ENCODE data around the gene GPHN.
A peak's percentile ranks its signal among the peaks of the same experiment; 100 is the strongest.
"Not testable (repeated sequence)": the region's sequence is repeated elsewhere in the genome, so short reads cannot be mapped to it uniquely, and the experiment has no call there.

The GPHN gene

DNA sequence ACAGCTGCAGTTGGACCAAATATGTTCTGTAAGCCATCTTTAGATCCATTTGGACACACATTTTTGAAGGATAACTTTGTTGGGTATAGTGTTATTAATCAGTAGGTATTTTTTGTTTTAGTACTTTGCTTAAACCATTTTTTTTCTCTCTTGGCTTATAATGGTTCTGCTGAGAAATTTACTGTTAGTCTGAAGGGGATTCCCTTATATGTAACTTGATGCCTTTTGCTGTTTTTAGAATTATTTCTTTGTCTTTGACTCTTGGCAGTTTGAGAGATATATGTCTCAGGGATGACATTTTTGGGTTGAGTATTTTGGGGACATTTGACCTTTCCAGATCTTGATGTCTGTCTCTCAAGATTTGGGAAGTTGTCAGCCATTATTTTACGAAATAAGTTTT is 169.8 kb downstream of the GPHN start:
- DNase-seq (ENCODE audit: low read depth): no peak

- DNase-seq (ENCODE audit: low read depth): no peak
These were observed 172.3 kb downstream of the GPHN start for GRCh38 chr14:66680216-66680615.

DNA sequence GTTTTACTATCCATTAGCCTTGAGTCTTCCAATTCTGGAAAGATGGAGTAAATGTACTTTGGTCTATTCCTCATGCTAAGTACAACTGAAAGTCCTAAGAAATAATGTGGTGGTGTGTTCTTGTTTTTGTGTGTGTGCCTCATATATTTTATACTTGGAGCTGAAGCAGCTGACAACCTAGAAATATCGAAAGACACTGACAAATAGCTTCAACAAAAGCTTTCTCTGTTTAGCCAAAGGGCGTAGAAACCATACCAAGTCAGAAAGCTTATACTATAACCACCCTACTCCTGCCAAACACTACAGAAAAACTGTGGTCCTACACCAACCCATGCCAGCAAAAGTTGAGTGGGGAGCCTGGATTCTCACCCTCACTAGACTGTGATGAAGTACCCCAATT is 188.4 kb downstream of the GPHN start:
- DNase-seq (ENCODE audit: low read depth): no peak

DNA sequence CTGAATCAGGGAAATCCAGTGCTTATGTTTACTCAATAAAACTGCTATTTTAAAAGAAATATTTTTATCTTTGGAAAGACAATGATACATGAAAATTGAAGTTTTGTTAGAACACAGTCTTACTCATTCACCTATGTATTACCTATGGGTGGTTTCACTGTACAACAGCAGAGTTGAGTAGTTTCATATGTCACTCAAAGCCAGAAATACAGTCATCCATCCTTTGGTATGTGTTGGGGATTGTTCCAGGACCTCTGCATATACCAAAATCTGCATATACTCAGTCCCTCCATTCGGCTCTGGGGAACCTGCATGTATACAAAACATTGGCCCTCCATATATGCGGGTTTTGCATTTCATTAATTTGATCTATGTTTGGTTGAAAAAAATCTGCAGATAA is 190.6 kb downstream of the GPHN start:
- no peak for DNase-seq (ENCODE audit: low read depth)

DNA sequence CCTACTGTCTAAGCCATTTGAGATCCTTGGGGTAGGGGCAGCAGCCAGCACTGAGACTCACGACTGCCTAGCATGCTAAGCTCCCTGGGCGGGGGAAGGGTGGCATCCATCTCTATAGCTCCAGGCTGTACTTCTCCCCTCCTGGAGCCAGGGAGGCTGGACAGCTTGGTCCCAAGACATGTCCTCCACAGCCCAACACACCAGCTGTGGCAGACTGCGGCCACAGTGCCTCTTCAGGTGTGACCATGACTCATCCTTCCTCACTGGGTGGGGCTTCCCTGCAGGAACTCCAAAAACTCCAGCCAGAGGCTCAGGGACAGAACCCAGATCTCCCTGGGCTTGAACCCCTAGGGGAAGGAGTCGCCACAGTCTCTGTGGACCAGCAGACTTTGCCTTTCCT is 193.9 kb downstream of the GPHN start:
- DNase-seq (ENCODE audit: low read depth): no peak

GRCh38 chr14:66708267-66708666 is 200.3 kb downstream of the GPHN start:
- no peak for DNase-seq (ENCODE audit: low read depth)

GRCh38 chr14:66709291-66709690 is 201.3 kb downstream of the GPHN start:
- DNase-seq (ENCODE audit: low read depth): no peak

- DNase-seq (ENCODE audit: low read depth): not testable (repeated sequence)
These were observed 206.3 kb downstream of the GPHN start for GRCh38 chr14:66714291-66714690.

- DNase-seq (ENCODE audit: low read depth): not testable (repeated sequence)
These were observed 207.4 kb downstream of the GPHN start for GRCh38 chr14:66715313-66715712.

- no peak for DNase-seq (ENCODE audit: low read depth)
These were observed 208.3 kb downstream of the GPHN start for GRCh38 chr14:66716227-66716626.

- DNase-seq (ENCODE audit: low read depth): no peak
These were observed 209.7 kb downstream of the GPHN start for GRCh38 chr14:66717561-66718140.

DNA sequence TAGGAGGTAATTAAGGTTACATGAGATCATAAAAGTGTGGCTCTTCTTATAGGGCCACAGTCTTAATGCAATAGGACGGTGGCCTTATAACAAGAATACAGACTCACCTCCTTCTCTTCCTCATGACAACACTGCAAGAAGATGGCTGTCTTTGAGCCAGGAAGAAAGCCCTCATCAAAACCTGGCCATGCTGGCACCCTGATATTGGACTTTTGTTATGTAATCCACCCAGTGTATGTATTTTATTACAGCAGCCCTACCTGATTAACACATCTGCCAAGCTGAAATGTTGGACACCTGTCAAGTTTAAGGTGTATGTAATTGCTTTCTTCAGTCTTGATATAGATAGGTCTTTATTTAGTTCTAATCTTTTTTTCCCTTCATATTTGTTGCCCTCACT is 217.0 kb downstream of the GPHN start:
- DNase-seq (ENCODE audit: low read depth): no peak

- not testable (repeated sequence) for DNase-seq (ENCODE audit: low read depth)
These were observed 223.4 kb downstream of the GPHN start for GRCh38 chr14:66731298-66731697.

DNA sequence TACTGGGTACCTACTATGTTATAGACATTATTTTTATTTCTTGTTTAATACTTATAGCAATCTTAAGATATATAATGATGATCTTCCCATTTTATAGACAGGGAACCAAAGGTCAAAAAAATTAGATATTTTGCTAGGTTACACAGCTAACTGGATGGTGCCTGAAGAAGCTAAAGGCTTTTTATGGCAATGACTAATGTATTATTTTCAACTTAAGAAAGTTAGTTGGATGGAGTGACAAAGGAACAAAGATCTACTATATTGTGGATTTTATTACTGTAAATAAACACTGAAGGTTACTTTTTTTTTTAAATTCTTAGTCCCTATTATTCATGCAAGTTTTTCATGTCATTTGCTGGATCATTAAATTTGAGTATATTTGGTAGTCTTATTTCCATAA is 227.9 kb downstream of the GPHN start:
- no peak for DNase-seq (ENCODE audit: low read depth)

- DNase-seq (ENCODE audit: low read depth): no peak
These were observed 231.9 kb downstream of the GPHN start for GRCh38 chr14:66739826-66740225.

- DNase-seq (ENCODE audit: low read depth): no peak
These were observed 237.1 kb downstream of the GPHN start for GRCh38 chr14:66745078-66745477.

DNA sequence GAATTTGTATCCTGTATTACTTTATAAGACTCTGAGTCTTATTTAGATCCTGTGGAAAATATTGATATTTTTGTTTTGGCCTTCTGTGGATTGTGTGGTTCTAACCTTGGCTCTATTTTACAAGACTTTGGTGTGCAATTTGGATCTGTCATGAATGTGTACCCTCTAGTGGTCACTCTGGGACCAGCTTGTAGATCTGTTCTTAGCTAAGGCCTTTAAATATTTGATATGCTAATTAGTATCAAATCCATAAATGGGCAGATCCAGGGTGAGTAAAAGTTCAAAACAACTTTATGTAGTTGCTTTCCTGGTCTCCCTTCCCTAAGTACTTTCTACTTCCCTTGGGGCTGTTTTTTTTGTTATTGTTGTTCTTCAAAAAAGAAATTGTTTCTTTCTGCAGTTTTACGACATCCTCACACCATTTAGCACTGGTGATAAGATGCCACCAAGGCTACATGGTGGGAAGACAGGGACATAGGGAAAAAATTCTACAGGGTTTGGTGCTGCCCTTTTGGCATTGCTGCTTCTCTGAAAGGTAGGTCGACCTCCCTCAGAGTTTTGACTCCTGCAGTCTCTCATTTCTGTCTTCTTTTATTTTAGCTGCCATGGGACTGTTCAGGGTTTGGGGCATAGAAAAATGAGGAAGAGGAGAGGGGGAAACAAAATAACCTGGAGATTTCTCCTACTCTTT is 238.5 kb downstream of the GPHN start:
- DNase-seq (ENCODE audit: low read depth): peak; percentile 50

DNA sequence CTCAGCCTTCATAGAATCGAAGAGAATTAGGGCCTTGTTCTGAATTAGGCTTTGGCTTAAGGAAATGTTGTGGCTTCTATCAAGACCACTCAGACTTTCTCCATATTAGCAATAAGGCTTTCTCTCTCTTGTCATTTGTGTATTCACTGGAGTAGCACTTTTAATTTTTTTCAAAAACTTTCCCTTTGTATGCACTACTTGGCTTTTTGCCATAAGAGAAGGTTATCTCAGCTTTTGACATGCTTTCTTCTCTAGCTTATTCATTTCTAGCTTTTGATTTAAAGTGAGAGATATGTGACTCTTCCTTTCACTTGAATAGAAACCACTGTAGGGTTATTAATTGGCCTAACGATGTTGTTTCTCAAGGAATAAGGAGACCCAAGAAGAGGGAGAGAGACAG is 244.2 kb downstream of the GPHN start:
- DNase-seq (ENCODE audit: low read depth): no peak

GRCh38 chr14:66758031-66758613 is 250.2 kb downstream of the GPHN start:
- no peak for DNase-seq (ENCODE audit: low read depth)

DNA sequence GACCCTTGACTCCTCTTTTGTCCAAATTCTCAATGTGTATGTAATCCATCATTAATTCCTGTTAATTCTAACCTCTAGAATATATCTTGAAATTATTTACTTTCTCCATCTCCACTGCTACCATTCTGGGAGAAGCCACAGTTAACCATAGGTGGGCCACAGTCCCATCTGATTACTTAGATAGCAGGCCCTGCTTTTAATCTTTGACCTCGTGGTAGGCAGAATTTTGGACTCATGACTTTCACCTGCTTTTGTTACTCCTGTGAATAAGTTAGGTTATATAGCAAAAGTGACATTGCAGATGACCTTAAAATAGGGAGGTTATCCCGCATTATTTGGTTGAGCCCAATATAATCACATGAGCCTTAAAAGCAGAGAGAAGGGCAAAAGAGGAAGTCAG is 264.2 kb downstream of the GPHN start:
- DNase-seq (ENCODE audit: low read depth): no peak

DNA sequence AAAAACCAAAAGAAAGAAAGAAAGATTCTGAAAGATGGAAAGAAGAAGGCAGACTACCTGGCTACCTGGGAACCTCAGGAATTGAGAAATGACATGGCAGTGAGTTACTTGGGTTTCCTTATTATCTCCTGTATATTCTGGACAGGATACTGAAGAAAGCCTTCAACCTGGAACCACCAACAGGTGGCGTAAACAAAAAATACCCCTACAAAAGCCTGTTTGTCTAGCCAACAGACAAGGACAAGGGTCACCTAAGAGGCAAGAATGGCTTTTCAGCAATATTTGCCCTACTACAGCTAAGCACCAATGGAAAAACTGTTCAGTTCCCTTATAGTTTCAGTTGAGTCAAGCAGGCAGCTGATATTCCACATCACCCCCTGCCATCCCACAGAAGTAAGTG is 274.9 kb downstream of the GPHN start:
- no peak for DNase-seq (ENCODE audit: low read depth)

DNA sequence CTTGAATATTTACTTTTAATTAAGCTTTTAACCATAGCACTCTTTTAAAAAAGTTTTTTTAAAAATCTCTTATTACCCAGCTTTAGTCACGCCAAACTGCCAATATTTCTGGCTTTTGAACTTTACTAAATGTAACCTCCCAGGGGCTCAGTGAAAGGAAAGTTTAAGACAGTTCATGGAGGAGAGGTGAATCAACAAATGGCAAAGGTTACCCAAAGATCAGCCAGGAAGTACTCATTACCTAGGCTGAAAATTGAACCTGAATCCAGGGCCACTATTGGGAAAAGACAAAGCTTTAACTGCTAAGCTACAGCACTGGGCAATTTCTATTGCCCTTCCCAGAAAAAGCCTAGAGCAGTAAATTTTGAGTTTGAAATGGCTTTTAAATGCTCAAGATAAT is 282.2 kb downstream of the GPHN start:
- DNase-seq (ENCODE audit: low read depth): no peak

- no peak for DNase-seq (ENCODE audit: low read depth)
These were observed 295.0 kb downstream of the GPHN start for GRCh38 chr14:66802962-66803361.

DNA sequence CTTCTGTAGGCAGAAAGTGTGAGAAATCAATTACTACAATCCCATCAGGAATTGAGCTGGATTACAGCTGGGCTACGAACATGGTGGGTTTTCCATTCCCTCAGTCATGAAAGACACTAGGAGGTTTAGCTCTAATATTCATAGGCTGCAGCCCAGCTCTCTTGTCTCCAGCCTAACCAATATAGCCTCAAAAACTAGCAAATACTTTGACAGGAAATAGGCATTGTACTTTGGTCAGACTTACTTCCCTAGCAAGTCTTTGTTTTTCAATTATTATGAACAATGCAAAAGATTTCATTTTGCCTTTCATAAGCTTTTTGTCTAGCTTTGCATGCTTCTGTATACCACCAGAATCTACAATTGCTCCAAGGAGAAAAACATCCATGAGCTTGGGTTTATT is 296.2 kb downstream of the GPHN start:
- no peak for DNase-seq (ENCODE audit: low read depth)

Measured in EH (cell line).